Vagina (tissue), 2 donors: Measurements from ENCODE around the gene ACVR2B. TPM values are rescaled to one million over a fixed set of nuclear protein-coding genes. Genes with fewer than 3 reads are reported as not detected.
"Not testable (repeated sequence)": the region's sequence is repeated elsewhere in the genome, so short reads cannot be mapped to it uniquely, and the experiment has no call there.

ENCODE experiments used
- DNase-seq, 2 donors: peaks; one replicate each; pipeline ENCODE4 v3.0.0-alpha.2; 2017; ENCODE audit errors: extremely low spot score in 2 of 2
- H3K27ac ChIP-seq: fragments of 200-600 bp; sonication (generic); one replicate; pipeline ENCODE4 v1.5.1; 2019
- H3K27me3 ChIP-seq: fragments of 200-600 bp; sonication (generic); one replicate; pipeline ENCODE4 v1.5.1; 2019
- H3K36me3 ChIP-seq, 2 donors: fragments of 200-600 bp; sonication (generic); one replicate each; pipeline ENCODE4 v1.5.1; 2017 to 2019
- H3K4me1 ChIP-seq: fragments of 200-600 bp; sonication (generic); one replicate; pipeline ENCODE4 v1.5.1; 2019
- H3K4me3 ChIP-seq, 2 donors: fragments of 200-600 bp; sonication (generic); 1 replicate in 1 of 2; 2 replicates in 1 of 2; pipeline ENCODE4 v1.5.1; 2016 to 2019
- H3K9me3 ChIP-seq: fragments of 200-600 bp; sonication (generic); one replicate; pipeline ENCODE4 v1.5.1; 2019
- POLR2A ChIP-seq, 2 donors: fragments of 450-650 bp; IDR thresholded peaks; one replicate each; pipeline ENCODE4 v1.6.1; 2017; ENCODE audit warnings: antibody characterized with exemption in 2 of 2, mild to moderate bottlenecking in 2 of 2, moderate library complexity in 2 of 2
- POLR2AphosphoS5 ChIP-seq, 2 donors: sonication (generic); formaldehyde crosslinking; IDR thresholded peaks; one replicate each; pipeline ENCODE4 v1.9.0; 2017; ENCODE audit warnings: antibody characterized with exemption in 2 of 2, mild to moderate bottlenecking in 2 of 2, low read depth in 1 of 2; ENCODE audit not compliant: insufficient read depth in 1 of 2
- intact Hi-C: fragments of 100-400 bp; cut with DNase I; formaldehyde crosslinking; loops from one replicate; pipeline ENCODE4 v1.15.1; 2023
- total RNA-seq: library from RNA; depleted of rRNA; stranded (reverse); fragments of >200 nt; gene quantifications from one replicate; pipeline ENCODE4 v1.2.3, GENCODE V29; 2016
- TF ChIP-seq, protein P1 (sequence below), 3 experiments: fragments of 450-650 bp in 2 of 3; fragments of 200-600 bp in 1 of 3; sonication (generic) in 1 of 3; IDR thresholded peaks; one replicate each; pipeline ENCODE4 v1.5.1; 2017 to 2019; ENCODE audit warnings: antibody characterized with exemption in 3 of 3, mild to moderate bottlenecking in 2 of 3, moderate library complexity in 2 of 3

The ACVR2B gene
- total RNA-seq, 1 donor from 2014 or later: 3.7 TPM

DNA sequence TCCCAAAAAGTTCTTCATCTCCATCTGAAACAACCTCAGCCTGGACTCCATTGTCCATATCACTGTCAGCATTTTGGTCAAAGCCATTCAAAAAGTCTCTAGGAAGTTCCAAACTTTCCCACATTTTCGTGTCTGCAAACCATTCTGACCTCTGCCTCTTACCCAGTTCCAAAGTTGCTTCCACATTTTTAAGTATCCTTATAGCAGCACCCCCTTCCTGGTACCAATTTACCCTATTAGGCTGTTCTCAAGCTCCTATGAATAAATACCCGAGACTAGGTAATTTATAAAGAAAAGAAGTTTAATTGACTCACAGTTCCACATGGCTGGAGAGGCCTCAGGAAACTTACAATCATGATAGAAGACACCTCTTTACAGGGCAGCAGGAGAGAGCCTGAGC, 20.0 kb upstream of the ACVR2B start:
- H3K4me1 ChIP-seq, H3K9me3 ChIP-seq, H3K4me3 ChIP-seq, H3K27ac ChIP-seq, H3K27me3 ChIP-seq, DNase-seq, intact Hi-C loops, H3K36me3 ChIP-seq: not testable (repeated sequence)

DNA sequence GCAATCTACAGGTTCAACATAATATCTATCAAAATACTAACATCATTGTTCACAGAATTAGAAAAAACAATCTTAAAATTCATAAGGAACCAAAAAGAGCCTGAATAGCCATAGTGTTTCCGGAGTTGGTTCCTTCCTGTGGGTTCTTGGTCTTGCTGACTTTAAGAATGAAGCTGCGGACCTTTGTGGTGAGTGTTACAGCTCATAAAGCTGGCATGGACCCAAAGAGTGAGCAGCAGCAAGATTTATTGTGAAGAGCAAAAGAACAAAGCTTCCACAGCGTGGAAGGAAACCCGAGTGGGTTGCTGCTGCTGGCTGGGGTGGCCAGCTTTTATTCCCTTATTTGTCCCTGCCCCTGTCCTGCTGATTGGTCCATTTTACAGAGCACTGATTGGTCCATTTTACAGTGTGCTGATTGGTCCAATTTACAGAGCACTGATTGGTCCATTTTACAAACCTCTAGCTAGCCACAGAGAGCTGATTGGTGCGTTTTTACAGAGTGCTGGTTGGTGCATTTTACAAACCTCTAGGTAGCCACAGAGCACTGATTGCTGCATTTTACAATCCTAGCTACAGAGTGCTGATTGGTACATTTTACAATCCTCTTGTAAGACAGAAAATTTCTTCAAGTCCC, 15.1 kb upstream of the ACVR2B start:
- H3K4me1 ChIP-seq, H3K9me3 ChIP-seq, H3K27ac ChIP-seq, DNase-seq, H3K27me3 ChIP-seq, intact Hi-C loops, H3K36me3 ChIP-seq, H3K4me3 ChIP-seq: not testable (repeated sequence)

DNA sequence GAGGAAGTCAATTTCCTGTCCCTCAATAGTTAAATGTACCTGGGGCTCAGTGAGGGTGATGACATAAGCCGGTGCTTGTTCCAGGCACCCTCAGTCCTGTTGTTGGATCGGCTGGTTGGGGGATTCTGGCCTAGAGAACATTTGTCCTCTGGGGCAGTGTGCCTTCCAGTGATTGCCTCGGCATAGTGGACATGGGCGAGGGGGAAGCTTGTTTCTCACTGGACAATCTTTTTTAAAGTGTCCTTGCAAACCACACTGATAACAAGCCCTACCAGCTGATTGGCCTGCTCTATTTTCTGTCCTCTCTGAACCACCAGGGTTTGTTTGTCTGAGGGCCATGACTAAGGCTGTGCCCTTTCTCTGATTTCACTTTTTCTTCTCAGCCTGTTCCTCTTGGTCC, 10.5 kb upstream of the ACVR2B start:
- H3K4me3 ChIP-seq, H3K27ac ChIP-seq, DNase-seq, H3K4me1 ChIP-seq, H3K36me3 ChIP-seq, H3K9me3 ChIP-seq, intact Hi-C loops, H3K27me3 ChIP-seq: not testable (repeated sequence)

DNA sequence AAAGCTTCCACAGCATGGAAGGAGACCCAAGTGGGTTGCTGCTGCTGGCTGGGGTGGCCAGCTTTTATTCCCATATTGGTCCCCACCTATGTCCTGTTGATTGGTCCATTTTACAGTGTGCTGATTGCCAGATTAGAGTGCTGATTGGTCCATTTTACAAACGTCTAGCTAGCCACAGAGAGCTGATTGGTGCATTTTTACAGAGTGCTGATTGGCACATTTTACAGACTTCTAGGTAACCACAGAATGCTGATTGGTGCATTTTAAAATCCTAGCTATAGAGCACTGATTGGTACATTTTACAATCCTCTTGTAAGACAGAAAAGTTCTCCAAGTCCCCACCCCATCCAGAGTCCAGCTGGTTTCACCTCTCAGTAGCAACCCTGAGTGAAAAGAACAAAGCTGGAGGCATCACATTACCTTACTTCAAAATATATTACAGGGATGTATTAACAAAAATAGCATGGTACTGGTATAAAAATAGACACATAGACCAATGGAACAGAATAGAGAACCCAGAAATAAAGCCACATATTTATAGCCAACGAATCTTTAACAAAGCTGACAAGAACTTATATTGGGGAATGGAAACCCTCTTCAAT, 7.5 kb upstream of the ACVR2B start:
- DNase-seq: no peak
- intact Hi-C loops: no loop called here
- TF ChIP-seq POLR2AphosphoS5 (IDR thresholded peaks at IDR 0.05; ENCODE audit: insufficient read depth in 1 of 2, low read depth in 1 of 2): no peak
- no peak for TF ChIP-seq POLR2A (IDR thresholded peaks at IDR 0.05)
- TF ChIP-seq, protein P1, sequence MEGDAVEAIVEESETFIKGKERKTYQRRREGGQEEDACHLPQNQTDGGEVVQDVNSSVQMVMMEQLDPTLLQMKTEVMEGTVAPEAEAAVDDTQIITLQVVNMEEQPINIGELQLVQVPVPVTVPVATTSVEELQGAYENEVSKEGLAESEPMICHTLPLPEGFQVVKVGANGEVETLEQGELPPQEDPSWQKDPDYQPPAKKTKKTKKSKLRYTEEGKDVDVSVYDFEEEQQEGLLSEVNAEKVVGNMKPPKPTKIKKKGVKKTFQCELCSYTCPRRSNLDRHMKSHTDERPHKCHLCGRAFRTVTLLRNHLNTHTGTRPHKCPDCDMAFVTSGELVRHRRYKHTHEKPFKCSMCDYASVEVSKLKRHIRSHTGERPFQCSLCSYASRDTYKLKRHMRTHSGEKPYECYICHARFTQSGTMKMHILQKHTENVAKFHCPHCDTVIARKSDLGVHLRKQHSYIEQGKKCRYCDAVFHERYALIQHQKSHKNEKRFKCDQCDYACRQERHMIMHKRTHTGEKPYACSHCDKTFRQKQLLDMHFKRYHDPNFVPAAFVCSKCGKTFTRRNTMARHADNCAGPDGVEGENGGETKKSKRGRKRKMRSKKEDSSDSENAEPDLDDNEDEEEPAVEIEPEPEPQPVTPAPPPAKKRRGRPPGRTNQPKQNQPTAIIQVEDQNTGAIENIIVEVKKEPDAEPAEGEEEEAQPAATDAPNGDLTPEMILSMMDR (IDR thresholded peaks at IDR 0.05): no peak

DNA sequence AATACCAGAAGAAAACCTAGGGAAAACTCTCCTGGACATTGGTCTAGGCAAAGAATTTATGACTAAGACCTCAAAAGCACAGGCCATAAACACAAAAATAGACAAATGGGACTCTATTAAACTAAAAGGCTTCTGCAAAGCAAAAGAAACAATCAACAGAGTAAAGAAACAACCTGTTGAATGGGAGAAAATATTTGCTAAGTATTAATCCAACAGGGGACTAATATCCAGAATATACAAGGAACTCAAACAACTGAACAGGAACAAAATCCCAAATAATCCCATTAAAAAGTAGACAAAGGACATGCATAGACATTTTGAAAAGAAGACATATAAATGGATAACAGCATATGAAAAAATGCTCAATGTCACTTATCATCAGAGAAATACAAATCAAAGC, 6.9 kb upstream of the ACVR2B start:
- intact Hi-C loops: no loop called here
- Histone ChIP-seq H3K4me3 (no peak overlapping the region), H3K9me3 (no peaks in the 10 kb centered on the region), H3K27me3 (no peaks in the 10 kb centered on the region), H3K36me3 (no peaks in the 10 kb centered on the region), H3K4me1 (no peaks in the 10 kb centered on the region), H3K27ac (no peak overlapping the region)
- DNase-seq: no peak
- TF ChIP-seq, protein P1 (IDR thresholded peaks at IDR 0.05): no peak
- TF ChIP-seq POLR2AphosphoS5 (IDR thresholded peaks at IDR 0.05; ENCODE audit: insufficient read depth in 1 of 2, low read depth in 1 of 2) (no peak), POLR2A (IDR thresholded peaks at IDR 0.05) (no peak)

More for the DNA sequence above, 7.5 kb upstream of the ACVR2B start:
- H3K9me3 ChIP-seq: no peaks in the 10 kb centered on the region
- H3K27ac ChIP-seq: no peak overlapping the region
- no peak overlapping the region for H3K4me3 ChIP-seq
- H3K36me3 ChIP-seq: no peaks in the 10 kb centered on the region
- H3K4me1 ChIP-seq: no peaks in the 10 kb centered on the region
- no peaks in the 10 kb centered on the region for H3K27me3 ChIP-seq

DNA sequence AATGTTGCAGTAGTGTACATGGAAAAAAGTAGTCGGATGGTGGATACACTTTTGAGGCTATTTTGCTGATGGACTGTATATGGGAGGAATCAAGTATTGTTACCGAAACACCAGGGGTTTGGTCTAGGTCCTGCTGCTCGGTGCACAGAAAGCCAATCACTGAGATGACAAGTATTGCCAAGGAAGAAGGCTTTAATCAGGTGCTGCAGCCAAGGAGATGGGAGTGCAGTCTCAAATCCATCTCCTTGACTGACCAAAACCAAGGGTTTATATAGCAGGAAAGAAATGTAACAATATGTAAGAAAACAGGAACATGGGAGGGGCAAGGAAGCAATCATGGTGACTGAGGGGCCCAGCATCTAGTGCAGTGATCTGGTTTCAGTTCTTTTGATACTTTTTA, 2.8 kb upstream of the ACVR2B start:
- intact Hi-C loops: loop anchor here (10.0 kb wide), 1 partner anchor 316 kb away; the partner anchor contains the start of genes ACAA1 and MYD88
- no peaks in the 10 kb centered on the region for H3K36me3 ChIP-seq
- TF ChIP-seq POLR2AphosphoS5 (IDR thresholded peaks at IDR 0.05; ENCODE audit: insufficient read depth in 1 of 2, low read depth in 1 of 2) (no peak), POLR2A (IDR thresholded peaks at IDR 0.05) (no peak)
- TF ChIP-seq, protein P1 (IDR thresholded peaks at IDR 0.05): no peak
- DNase-seq: no peak
- no peak overlapping the region for H3K27ac ChIP-seq
- peaks cover 17% of the 10 kb centered on the region for H3K4me1 ChIP-seq
- H3K27me3 ChIP-seq: no peaks in the 10 kb centered on the region
- no peak overlapping the region for H3K4me3 ChIP-seq
- H3K9me3 ChIP-seq: no peaks in the 10 kb centered on the region
